ENCODE data around the gene WDR18.

GRCh38 chr19:960601-960938 is 23.6 kb upstream of the WDR18 start:
- no peak for TF ChIP-seq CTCF (conservative IDR thresholded peaks at IDR 0.05; ENCODE audit: low read depth, low read length)
- no peak for TF ChIP-seq ELK1 (IDR thresholded peaks at IDR 0.05; ENCODE audit: borderline replicate concordance, low read depth, low read length)
- TF ChIP-seq POLR2A (IDR thresholded peaks at IDR 0.05; ENCODE audit: low read depth, low read length): no peak
- TF ChIP-seq RFX5 (IDR thresholded peaks at IDR 0.05; ENCODE audit: low read depth, low read length): no peak
